ENCODE data around the gene CHST1.

DNA sequence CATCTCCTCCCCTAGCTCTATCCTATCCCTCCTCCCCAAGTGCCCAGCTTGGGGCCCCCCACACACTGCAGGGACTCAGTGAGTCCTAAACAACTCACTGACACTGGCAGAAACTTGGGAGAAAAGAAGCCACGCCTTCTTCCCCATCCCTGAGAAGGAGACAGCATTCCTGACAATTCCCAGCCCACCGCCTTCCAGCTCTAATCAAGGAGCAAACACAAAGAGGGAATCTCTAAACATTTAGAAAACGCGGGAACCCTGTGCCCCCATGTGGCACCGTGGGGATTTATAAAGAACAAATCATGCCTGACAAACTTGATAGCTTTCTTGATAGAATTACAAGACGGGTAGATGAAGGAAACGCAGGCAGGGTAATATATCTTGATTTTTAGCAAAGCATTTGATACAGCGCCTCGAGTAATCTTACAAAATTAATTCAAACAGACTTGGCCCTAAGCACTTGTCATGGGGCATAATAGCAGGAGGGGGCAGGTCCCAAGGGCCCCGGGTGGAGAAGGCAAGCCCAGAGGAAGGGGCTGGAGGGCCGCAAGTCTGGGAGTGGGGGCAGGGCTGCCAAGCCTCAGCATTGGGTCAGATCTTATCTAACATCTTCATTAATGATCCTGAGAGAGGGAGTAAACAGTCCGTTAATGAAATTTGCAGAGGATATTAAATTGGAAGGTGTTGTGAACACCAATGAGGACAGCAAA is 4.5 kb downstream of the CHST1 start:
- TF ChIP-seq, protein P1, sequence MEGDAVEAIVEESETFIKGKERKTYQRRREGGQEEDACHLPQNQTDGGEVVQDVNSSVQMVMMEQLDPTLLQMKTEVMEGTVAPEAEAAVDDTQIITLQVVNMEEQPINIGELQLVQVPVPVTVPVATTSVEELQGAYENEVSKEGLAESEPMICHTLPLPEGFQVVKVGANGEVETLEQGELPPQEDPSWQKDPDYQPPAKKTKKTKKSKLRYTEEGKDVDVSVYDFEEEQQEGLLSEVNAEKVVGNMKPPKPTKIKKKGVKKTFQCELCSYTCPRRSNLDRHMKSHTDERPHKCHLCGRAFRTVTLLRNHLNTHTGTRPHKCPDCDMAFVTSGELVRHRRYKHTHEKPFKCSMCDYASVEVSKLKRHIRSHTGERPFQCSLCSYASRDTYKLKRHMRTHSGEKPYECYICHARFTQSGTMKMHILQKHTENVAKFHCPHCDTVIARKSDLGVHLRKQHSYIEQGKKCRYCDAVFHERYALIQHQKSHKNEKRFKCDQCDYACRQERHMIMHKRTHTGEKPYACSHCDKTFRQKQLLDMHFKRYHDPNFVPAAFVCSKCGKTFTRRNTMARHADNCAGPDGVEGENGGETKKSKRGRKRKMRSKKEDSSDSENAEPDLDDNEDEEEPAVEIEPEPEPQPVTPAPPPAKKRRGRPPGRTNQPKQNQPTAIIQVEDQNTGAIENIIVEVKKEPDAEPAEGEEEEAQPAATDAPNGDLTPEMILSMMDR (IDR thresholded peaks at IDR 0.05; ENCODE audit: low read length): no peak
- TF ChIP-seq EZH2 (IDR thresholded peaks at IDR 0.05; ENCODE audit: borderline replicate concordance, low read length): no peak

All from OCI-LY1 (cell line).